ENCODE data around the gene AIP. TPM values are rescaled to one million over a fixed set of nuclear protein-coding genes. Genes with fewer than 3 reads are reported as not detected.

Gene AIP
- total and polyA plus RNA-seq, 9 of the 15 experiments (the other 6 are each of a cell fraction or from before 2014, with no cell fraction given), result 5.2 to 92.5 (median 52.7) TPM

DNA sequence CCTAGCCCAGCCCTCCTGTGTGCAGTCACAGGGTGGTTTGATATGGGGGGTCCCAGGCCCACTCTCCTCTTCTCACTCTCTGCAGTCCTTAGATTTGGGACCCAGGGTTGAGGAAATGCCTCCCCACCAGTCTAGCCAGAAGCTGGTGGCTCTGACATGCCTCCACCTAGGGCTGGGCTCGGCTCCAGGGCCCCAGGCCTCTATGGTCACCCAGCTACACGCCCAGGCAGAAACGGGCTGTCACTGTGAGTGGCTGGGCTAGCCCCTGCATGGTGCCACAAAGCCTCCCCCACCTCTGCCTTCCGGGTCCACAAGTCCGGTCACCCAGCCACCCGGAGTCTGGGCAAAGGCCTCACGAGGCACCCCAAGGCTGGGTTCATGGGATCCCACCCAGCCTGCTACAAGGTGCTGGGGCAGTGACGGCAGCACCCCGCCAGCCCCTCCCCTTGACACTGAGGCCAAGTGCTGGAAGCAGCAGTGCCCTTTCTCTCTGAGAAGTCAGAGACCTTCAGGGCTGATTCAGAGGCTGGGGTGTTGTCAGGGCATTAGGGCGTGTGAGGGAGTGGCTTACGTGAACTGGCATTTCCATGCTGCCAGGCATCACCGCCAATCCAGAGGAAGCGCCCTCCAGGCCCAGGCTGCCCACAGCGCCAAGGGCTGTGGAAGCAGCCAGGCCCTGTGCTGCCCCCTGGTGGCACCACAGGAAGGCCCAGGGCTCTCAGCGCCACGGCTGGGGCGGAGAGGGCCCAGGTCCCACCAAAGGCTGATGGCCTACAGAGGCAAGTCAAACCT lies 23.0 kb downstream of the AIP start (continued):
- TF ChIP-seq, protein P1, sequence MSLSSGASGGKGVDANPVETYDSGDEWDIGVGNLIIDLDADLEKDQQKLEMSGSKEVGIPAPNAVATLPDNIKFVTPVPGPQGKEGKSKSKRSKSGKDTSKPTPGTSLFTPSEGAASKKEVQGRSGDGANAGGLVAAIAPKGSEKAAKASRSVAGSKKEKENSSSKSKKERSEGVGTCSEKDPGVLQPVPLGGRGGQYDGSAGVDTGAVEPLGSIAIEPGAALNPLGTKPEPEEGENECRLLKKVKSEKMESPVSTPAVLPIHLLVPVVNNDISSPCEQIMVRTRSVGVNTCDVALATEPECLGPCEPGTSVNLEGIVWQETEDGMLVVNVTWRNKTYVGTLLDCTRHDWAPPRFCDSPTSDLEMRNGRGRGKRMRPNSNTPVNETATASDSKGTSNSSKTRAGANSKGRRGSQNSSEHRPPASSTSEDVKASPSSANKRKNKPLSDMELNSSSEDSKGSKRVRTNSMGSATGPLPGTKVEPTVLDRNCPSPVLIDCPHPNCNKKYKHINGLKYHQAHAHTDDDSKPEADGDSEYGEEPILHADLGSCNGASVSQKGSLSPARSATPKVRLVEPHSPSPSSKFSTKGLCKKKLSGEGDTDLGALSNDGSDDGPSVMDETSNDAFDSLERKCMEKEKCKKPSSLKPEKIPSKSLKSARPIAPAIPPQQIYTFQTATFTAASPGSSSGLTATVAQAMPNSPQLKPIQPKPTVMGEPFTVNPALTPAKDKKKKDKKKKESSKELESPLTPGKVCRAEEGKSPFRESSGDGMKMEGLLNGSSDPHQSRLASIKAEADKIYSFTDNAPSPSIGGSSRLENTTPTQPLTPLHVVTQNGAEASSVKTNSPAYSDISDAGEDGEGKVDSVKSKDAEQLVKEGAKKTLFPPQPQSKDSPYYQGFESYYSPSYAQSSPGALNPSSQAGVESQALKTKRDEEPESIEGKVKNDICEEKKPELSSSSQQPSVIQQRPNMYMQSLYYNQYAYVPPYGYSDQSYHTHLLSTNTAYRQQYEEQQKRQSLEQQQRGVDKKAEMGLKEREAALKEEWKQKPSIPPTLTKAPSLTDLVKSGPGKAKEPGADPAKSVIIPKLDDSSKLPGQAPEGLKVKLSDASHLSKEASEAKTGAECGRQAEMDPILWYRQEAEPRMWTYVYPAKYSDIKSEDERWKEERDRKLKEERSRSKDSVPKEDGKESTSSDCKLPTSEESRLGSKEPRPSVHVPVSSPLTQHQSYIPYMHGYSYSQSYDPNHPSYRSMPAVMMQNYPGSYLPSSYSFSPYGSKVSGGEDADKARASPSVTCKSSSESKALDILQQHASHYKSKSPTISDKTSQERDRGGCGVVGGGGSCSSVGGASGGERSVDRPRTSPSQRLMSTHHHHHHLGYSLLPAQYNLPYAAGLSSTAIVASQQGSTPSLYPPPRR (CRISPR knock-in tag; IDR thresholded peaks at IDR 0.05; ENCODE audit: borderline replicate concordance), result no peak
- TF ChIP-seq MEF2D (tag; conservative IDR thresholded peaks at IDR 0.05; ENCODE audit: low read depth) (no peak), ZNF212 (CRISPR knock-in tag; IDR thresholded peaks at IDR 0.05) (no peak), ZNF274 (IDR thresholded peaks at IDR 0.05; ENCODE audit: borderline replicate concordance, low read depth, low read length) (no peak), RBM25 (IDR thresholded peaks at IDR 0.05; ENCODE audit: low read depth, low read length, severe bottlenecking) (no peak), ETV6 (IDR thresholded peaks at IDR 0.05; ENCODE audit: borderline replicate concordance in 1 of 2, low read depth in 2 of 2, low read length in 1 of 2) (no peak), ETV6 (CRISPR knock-in tag; IDR thresholded peaks at IDR 0.05; ENCODE audit: borderline replicate concordance) (no peak), MYNN (IDR thresholded peaks at IDR 0.05) (peak; percentile 90), MYNN (CRISPR knock-in tag; IDR thresholded peaks at IDR 0.05) (no peak), ILK (tag; IDR thresholded peaks at IDR 0.05; ENCODE audit: borderline replicate concordance, low read depth) (no peak)
- TF ChIP-seq, protein P2, sequence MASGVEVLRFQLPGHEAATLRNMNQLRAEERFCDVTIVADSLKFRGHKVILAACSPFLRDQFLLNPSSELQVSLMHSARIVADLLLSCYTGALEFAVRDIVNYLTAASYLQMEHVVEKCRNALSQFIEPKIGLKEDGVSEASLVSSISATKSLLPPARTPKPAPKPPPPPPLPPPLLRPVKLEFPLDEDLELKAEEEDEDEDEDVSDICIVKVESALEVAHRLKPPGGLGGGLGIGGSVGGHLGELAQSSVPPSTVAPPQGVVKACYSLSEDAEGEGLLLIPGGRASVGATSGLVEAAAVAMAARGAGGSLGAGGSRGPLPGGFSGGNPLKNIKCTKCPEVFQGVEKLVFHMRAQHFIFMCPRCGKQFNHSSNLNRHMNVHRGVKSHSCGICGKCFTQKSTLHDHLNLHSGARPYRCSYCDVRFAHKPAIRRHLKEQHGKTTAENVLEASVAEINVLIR (CRISPR knock-in tag; IDR thresholded peaks at IDR 0.05), result no peak
- TF ChIP-seq, protein P3, sequence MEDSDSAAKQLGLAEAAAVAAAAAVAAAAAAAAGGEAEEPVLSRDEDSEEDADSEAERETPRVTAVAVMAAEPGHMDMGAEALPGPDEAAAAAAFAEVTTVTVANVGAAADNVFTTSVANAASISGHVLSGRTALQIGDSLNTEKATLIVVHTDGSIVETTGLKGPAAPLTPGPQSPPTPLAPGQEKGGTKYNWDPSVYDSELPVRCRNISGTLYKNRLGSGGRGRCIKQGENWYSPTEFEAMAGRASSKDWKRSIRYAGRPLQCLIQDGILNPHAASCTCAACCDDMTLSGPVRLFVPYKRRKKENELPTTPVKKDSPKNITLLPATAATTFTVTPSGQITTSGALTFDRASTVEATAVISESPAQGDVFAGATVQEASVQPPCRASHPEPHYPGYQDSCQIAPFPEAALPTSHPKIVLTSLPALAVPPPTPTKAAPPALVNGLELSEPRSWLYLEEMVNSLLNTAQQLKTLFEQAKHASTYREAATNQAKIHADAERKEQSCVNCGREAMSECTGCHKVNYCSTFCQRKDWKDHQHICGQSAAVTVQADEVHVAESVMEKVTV (CRISPR knock-in tag; IDR thresholded peaks at IDR 0.05), result peak; percentile 84
- TF ChIP-seq, protein P4, sequence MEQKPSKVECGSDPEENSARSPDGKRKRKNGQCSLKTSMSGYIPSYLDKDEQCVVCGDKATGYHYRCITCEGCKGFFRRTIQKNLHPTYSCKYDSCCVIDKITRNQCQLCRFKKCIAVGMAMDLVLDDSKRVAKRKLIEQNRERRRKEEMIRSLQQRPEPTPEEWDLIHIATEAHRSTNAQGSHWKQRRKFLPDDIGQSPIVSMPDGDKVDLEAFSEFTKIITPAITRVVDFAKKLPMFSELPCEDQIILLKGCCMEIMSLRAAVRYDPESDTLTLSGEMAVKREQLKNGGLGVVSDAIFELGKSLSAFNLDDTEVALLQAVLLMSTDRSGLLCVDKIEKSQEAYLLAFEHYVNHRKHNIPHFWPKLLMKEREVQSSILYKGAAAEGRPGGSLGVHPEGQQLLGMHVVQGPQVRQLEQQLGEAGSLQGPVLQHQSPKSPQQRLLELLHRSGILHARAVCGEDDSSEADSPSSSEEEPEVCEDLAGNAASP (IDR thresholded peaks at IDR 0.05), result no peak
- TF ChIP-seq, protein P5, sequence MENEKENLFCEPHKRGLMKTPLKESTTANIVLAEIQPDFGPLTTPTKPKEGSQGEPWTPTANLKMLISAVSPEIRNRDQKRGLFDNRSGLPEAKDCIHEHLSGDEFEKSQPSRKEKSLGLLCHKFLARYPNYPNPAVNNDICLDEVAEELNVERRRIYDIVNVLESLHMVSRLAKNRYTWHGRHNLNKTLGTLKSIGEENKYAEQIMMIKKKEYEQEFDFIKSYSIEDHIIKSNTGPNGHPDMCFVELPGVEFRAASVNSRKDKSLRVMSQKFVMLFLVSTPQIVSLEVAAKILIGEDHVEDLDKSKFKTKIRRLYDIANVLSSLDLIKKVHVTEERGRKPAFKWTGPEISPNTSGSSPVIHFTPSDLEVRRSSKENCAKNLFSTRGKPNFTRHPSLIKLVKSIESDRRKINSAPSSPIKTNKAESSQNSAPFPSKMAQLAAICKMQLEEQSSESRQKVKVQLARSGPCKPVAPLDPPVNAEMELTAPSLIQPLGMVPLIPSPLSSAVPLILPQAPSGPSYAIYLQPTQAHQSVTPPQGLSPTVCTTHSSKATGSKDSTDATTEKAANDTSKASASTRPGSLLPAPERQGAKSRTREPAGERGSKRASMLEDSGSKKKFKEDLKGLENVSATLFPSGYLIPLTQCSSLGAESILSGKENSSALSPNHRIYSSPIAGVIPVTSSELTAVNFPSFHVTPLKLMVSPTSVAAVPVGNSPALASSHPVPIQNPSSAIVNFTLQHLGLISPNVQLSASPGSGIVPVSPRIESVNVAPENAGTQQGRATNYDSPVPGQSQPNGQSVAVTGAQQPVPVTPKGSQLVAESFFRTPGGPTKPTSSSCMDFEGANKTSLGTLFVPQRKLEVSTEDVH (IDR thresholded peaks at IDR 0.05; ENCODE audit: low read depth, partially characterized antibody), result no peak

All from K562 (cell line).